Measurements from ENCODE around the gene RHOV.
"Not testable (repeated sequence)": the region's sequence is repeated elsewhere in the genome, so short reads cannot be mapped to it uniquely, and the experiment has no call there.

The RHOV gene

DNA sequence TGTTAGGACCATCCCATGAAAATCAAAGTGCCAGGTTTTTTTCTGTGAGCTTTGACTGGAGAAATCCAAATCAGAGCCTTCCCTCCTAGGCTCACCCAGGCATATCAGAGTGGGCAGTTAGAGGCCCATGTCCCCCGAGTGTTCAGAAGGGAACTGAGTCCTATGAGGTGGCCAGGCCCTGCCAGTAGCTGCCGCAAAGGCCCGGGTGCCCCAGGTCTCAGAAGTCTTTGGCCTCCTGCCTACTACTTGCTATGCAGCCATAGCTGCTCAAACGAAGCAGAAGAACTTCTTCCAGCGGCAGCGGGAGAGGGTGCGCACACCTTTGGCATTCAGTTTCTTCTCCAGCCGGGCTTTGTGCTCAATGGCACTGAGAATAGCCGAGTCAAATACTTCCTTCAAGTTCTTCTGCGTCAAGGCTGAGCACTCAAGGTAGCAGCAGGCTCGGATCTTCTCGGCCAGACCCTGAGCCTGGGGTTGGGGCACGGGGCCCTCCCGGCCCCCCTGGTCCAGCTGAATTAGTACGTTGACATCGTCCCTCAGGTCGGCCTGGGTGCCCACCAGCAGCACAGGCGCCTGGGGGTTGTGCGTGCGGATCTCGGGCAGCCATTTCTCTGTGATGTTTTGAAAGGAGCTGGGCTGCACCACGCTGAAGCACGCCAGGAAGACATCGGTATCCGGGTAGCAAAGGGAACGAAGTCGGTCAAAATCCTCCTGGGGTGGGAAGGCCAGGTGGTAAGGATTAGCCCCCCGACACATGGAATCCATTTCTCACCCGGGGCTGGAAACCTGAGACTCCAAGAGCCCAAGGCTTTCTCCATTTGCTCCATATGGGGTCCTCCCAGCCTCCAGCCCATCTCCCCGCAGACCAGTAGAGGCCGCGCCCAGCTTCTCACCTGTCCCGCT, 992 bp downstream of the RHOV start:
- DNase-seq (ENCODE audit: low spot score), result no peak

DNA sequence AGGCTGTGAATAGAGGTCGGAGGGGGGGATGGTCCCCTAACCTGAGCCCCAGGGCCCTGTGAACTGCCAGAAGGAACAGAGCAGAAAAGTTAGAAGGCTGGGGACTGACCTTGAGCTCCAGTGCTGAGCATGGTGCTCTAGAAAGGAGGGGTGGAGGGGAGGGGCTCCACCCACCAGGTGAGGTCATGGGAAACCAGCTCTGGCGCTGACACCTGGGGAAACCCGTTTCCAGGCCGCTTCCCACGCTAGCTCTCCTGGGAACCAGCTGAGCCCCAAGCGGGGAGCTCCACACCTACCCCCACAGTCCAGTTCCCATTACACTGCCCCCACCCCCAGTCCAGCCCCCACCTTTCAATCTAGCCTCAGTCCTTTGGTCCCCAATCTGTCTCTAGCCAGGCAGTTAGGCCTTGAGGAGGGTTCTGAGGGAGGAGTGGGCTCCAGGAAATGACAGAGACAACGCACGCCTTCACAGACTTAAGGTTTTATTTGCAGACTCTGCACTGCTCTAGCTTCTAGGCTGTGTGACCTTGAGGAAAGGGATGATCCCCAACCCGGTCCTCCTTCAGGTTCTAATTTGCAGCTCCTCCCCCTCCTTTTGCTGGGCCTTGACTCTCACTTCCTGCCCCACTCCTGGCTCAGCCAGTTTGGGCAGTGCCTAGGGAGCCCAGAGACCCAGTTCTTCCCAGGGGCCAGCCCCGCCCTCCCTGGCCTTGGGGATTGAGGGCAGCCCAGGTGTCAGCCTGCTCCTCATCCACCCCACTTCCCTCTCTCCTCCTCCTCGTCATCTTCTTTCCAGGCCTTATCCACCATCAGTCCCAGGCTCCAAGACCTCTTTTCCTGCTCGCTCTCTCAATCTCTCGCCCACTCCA, 2.1 kb downstream of the RHOV start:
- no peak for DNase-seq (ENCODE audit: low spot score)

DNA sequence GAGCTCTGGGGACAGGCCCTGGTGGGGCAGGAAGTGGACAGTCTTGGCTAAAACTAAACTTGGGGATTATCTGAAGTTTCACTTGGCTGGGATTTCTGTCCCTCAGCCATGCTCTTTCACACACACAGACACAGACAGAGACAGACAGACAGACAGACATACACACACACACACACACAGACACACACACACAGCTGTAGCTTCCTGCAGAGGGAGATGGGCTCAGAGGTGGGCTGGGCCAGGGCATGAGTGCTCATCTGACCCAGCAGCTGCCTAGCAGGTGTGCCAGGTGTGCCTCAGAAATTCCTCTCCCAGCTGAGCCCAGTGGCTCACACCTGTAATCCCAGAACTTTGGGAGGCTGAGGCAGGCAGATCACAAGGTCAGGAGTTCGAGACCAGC, 3.3 kb downstream of the RHOV start:
- no peak for DNase-seq (ENCODE audit: low spot score)

- no peak for DNase-seq (ENCODE audit: low spot score)
Measured at GRCh38 chr15:40869686-40870085, 4.3 kb downstream of the RHOV start.

GRCh38 chr15:40867199-40867598, 6.8 kb downstream of the RHOV start:
- DNase-seq (ENCODE audit: low spot score), result no peak

DNA sequence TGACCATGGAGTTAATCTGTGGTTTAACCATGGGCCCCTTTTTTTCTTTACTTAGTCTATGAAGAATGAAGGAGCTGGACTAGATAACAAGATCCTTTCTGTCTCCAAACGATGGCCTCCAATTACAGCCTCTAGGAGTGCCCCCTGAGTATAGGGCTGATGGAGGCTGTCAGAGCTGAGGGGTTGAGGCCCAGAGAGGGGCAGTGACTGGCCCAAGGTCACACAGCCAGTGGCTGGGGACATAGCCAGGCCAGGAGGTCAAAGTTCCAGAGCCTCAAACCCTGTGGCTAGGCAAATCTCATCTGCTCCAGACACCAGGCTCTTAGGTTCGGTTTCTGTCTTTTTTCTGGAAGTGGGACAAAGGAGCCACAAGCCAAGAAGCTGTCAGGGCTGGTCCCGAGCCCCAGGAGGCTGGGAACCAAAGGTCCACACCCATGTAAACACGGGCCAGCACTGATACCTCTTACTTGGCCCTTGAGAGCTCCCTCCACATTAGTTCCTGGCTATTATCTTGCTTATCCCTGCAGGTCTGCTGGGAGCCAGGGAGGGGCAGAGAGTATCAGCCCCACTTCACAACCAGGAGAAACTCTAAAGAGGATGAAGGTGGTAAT, 10.3 kb downstream of the RHOV start:
- DNase-seq (ENCODE audit: low spot score), result no peak

- not testable (repeated sequence) for DNase-seq (ENCODE audit: low spot score)
Measured at GRCh38 chr15:40861147-40861546, 12.9 kb downstream of the RHOV start.

- DNase-seq (ENCODE audit: low spot score), result peak; percentile 71
Measured at GRCh38 chr15:40859206-40859851, 14.7 kb downstream of the RHOV start.

GRCh38 chr15:40858706-40859105, 15.3 kb downstream of the RHOV start:
- DNase-seq (ENCODE audit: low spot score), result no peak

DNA sequence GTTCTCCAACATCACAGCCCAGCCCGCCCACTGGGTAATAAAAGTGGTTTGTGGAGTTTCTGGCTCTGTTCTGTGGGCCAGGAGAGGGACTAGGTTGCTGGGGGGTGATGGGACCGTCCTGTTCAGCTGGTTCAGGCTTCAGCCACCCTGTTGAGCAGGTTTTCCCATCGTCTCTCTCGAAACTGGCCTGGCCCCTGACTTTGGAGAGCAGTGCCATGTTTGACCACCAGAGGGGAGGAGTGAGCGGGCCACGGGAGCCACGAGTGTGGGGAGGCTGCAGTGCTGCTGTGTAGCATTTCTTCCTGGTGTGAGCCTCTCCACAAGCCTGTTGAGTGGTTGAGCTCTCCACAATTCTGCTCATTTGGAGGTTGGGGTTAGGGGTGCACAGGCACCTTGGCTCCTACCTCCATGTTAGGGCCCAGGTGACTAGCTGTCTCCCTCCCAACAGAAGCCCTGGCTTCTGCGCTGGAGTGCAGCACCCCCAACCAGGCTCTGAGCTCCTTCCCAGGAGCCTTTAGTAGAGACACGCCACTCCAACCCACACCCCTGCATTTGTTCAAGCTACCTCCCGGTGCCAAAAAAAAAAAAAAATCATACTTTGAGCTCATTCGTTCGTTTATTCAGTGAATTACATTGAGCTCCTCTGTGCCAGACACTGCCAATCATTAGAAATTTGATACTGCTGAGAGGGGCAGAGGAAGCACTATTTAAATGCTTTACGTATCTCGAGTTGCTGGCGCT, 16.3 kb downstream of the RHOV start:
- DNase-seq (ENCODE audit: low spot score), result peak; percentile 72

DNA sequence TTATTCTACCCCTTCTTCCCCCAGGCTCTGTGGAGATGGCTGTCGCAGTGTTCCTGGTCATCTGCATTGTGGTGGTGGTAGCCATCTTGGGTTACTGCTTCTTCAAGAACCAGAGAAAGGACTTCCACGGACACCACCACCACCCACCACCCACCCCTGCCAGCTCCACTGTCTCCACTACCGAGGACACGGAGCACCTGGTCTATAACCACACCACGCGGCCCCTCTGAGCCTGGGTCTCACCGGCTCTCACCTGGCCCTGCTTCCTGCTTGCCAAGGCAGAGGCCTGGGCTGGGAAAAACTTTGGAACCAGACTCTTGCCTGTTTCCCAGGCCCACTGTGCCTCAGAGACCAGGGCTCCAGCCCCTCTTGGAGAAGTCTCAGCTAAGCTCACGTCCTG, 17.3 kb downstream of the RHOV start:
- no peak for DNase-seq (ENCODE audit: low spot score)

GRCh38 chr15:40855706-40856234, 18.3 kb downstream of the RHOV start:
- no peak for DNase-seq (ENCODE audit: low spot score)

DNA sequence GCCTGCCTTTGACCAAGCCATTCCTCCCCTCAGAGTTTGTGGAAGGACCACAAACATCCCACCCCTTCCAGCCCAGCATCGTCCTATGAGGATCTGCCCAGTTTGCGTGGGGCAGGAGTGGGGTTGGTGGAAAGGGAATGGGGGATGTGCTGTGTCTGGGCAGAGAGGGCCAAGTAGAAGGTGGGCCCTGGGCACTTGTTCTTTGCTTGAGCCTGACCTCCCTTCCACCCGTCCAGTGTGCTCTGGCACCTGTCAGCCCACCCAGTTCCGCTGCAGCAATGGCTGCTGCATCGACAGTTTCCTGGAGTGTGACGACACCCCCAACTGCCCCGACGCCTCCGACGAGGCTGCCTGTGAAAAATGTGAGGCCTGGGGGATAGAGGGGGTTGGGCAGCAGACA, 19.9 kb downstream of the RHOV start:
- DNase-seq (ENCODE audit: low spot score), result no peak

DNA sequence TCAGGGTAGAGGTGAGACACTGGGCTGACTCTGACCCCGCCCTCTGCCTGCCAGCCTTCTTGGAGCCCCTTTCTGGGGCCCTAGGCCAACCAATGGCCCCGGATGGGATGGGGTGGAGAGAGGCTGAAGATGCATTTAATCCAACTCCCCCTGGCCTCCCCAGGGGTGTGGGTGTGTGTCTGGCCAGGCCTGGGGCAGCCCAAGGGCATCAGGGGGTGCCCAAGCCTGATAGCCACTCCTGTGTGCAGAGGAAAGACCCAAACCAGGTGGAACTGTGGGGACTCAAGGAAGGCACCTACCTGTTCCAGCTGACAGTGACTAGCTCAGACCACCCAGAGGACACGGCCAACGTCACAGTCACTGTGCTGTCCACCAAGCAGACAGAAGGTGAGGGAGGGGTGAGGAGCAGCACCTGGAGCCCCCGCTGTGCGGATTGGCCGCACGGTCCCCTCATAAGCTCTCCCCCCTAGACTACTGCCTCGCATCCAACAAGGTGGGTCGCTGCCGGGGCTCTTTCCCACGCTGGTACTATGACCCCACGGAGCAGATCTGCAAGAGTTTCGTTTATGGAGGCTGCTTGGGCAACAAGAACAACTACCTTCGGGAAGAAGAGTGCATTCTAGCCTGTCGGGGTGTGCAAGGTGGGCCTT, 20.7 kb downstream of the RHOV start:
- DNase-seq (ENCODE audit: low spot score), result no peak

- no peak for DNase-seq (ENCODE audit: low spot score)
Measured at GRCh38 chr15:40852529-40852928, 21.5 kb downstream of the RHOV start.

GRCh38 chr15:40850576-40851112, 23.4 kb downstream of the RHOV start:
- DNase-seq (ENCODE audit: low spot score), result no peak

DNA sequence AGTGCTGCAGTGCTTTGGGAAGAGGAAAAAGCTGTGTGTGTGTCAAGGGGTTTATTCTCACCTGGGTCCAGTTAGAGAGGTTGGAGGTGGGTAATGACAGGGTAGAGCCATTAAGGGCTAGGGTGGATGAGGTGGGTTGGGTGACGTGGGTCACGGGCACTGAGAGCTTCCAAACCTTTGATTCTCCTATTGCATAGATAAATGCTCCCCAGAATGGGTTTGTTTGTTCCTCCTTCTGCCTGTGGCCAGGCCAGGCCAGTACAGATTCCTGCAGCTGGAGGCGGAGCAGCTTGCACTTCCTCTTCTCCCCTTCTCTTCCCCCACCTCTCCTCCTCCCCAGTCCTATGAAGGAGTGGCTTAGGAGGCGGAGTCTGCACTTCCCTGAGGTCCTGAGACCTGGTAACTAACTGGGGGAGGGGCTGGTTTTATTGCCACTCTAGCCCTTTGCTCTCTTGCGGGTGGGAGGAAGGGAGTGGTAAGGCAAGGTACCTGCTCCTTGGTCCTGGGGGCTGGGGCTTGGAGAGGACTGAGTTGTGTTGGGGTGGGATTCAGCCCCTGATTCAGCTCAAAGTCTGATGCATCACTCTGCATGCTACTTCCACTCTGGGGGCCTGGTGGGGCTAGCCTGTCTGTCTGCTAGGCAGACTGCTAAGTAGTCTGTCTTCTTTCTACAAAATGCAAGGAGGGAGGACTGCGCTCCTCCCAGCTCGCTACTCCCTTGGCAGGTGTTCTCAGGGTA, 26.6 kb downstream of the RHOV start:
- no peak for DNase-seq (ENCODE audit: low spot score)

- no peak for DNase-seq (ENCODE audit: low spot score)
Measured at GRCh38 chr15:40846841-40847222, 27.2 kb downstream of the RHOV start.

- DNase-seq (ENCODE audit: low spot score), result no peak
Measured at GRCh38 chr15:40845511-40846284, 28.3 kb downstream of the RHOV start.
